Measurements from ENCODE around the gene KCTD19.

Gene KCTD19

GRCh38 chr16:67304020-67304419, 22.5 kb downstream of the KCTD19 start:
- H3K27me3 Mint-ChIP-seq = peaks cover 5% of the 10 kb centered on the region
- peaks cover 3% of the 10 kb centered on the region for H3K4me1 Mint-ChIP-seq
- no peak overlapping the region for H3K27ac Mint-ChIP-seq
- no peak overlapping the region for H3K4me3 Mint-ChIP-seq
- ATAC-seq (ENCODE audit: low read depth) (no peak), DNase-seq (ENCODE audit: low spot score in 2 of 2) (no peak)
- H3K36me3 Mint-ChIP-seq = no peaks in the 10 kb centered on the region
- no peaks in the 10 kb centered on the region for H3K9me3 Mint-ChIP-seq

GRCh38 chr16:67302970-67303369, 23.6 kb downstream of the KCTD19 start:
- no peak overlapping the region for H3K4me3 Mint-ChIP-seq
- H3K36me3 Mint-ChIP-seq = no peaks in the 10 kb centered on the region
- ATAC-seq (ENCODE audit: low read depth) (no peak), DNase-seq (ENCODE audit: low spot score in 2 of 2) (no peak)
- no peak overlapping the region for H3K27ac Mint-ChIP-seq
- H3K27me3 Mint-ChIP-seq = peaks cover 9% of the 10 kb centered on the region
- no peaks in the 10 kb centered on the region for H3K4me1 Mint-ChIP-seq
- no peaks in the 10 kb centered on the region for H3K9me3 Mint-ChIP-seq

DNA sequence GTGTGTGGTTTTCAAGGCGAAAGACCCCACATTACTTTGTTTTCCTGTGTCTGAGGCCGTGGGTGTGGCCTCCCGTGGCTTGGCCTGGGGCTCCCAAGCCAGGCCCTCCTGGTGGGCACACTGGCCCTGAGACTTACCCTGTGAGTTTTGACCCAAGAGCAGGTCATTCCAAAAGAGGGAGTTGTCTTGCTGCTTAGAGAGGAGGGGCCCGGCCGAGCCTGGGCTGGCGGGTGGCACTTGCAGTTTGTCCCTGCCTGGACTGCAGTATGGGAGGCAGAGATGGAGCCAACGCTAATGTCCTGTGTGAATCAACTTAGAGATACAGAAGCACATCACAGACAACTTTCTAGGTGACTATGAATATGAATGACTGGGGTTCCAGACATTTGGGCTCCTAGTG, 24.5 kb downstream of the KCTD19 start:
- Mint-ChIP-seq H3K27me3 (peaks cover 12% of the 10 kb centered on the region), H3K4me3 (no peak overlapping the region), H3K36me3 (no peaks in the 10 kb centered on the region), H3K9me3 (no peaks in the 10 kb centered on the region), H3K4me1 (no peaks in the 10 kb centered on the region), H3K27ac (no peak overlapping the region)
- ATAC-seq (ENCODE audit: low read depth) (no peak), DNase-seq (ENCODE audit: low spot score in 2 of 2) (no peak)

DNA sequence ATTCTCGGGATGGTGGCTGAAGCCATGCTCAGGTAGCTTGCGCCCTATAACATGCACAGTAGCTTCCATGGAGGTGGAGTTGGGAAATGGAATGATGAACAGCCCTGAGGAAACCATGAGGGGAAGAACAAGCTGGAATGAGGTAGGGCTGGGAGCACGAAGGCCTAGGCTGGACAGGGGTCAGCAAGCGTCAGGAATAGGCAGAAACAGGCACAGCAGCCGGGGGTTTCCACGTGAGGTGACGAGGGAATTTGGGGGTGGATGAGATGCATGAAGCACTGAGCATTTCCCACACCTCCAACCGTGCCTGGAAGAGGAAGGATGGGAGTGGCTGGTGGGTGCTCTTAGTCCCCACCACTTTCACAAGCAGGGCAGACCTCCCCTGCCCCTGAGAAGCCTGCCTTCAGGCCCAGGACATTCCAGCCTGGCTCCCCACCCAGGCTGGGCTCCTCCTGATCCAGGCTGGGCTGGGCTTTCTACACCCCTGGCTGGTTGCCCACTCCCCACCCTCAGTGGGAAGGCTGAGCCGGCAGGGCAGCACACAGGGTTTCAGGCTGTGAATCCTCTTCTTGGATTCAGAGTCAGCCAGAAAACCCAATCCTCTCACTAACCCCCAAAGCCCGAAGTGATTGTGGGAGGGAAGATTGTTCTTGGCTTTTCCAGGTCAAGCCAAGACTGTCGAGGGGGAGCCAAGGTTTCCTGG, 25.3 kb downstream of the KCTD19 start:
- H3K27ac Mint-ChIP-seq = no peak overlapping the region
- DNase-seq (ENCODE audit: low spot score in 2 of 2) (no peak), ATAC-seq (ENCODE audit: low read depth) (no peak)
- no peaks in the 10 kb centered on the region for H3K4me1 Mint-ChIP-seq
- H3K27me3 Mint-ChIP-seq = peaks cover 12% of the 10 kb centered on the region
- H3K36me3 Mint-ChIP-seq = no peaks in the 10 kb centered on the region
- no peak overlapping the region for H3K4me3 Mint-ChIP-seq
- no peaks in the 10 kb centered on the region for H3K9me3 Mint-ChIP-seq

DNA sequence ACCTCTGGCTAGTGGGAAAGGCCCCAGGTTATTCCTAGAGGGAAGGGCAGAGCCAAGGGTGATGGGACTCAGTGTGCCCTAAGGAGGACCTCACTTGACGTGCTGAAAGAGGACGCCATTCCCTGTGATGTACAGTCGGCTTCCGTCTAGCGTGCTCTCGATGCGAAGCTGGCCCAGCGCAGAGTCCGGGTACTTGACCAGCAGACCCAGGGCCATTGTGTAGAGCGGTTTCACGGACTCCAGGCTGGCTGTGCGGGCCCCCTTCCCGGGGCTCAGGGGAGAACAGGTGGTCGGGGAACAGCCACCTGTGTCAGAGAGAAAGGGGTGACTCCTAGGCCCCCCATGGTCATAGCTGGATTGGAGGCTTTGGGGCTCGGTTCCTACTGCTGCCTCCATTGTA, 27.3 kb downstream of the KCTD19 start:
- Mint-ChIP-seq H3K4me1 (no peaks in the 10 kb centered on the region), H3K36me3 (no peaks in the 10 kb centered on the region), H3K27ac (no peak overlapping the region), H3K4me3 (no peak overlapping the region), H3K9me3 (no peaks in the 10 kb centered on the region), H3K27me3 (peaks cover 12% of the 10 kb centered on the region)
- DNase-seq (ENCODE audit: low spot score in 2 of 2) (no peak), ATAC-seq (ENCODE audit: low read depth) (no peak)

GRCh38 chr16:67298277-67298676, 28.3 kb downstream of the KCTD19 start:
- no peak overlapping the region for H3K27ac Mint-ChIP-seq
- H3K4me3 Mint-ChIP-seq = no peak overlapping the region
- no peaks in the 10 kb centered on the region for H3K9me3 Mint-ChIP-seq
- no peaks in the 10 kb centered on the region for H3K36me3 Mint-ChIP-seq
- H3K27me3 Mint-ChIP-seq = peaks cover 9% of the 10 kb centered on the region
- H3K4me1 Mint-ChIP-seq = no peaks in the 10 kb centered on the region
- DNase-seq (ENCODE audit: low spot score in 2 of 2) = no peak
- ATAC-seq (ENCODE audit: low read depth) = no peak

GRCh38 chr16:67296420-67296819, 30.1 kb downstream of the KCTD19 start:
- no peak overlapping the region for H3K4me3 Mint-ChIP-seq
- H3K27me3 Mint-ChIP-seq = peaks cover 9% of the 10 kb centered on the region
- no peaks in the 10 kb centered on the region for H3K4me1 Mint-ChIP-seq
- H3K9me3 Mint-ChIP-seq = no peaks in the 10 kb centered on the region
- DNase-seq (ENCODE audit: low spot score in 2 of 2) = no peak
- no peaks in the 10 kb centered on the region for H3K36me3 Mint-ChIP-seq
- ATAC-seq (ENCODE audit: low read depth) = no peak
- H3K27ac Mint-ChIP-seq = no peak overlapping the region

- no peaks in the 10 kb centered on the region for H3K36me3 Mint-ChIP-seq
- no peaks in the 10 kb centered on the region for H3K4me1 Mint-ChIP-seq
- DNase-seq (ENCODE audit: low spot score in 2 of 2) (no peak), ATAC-seq (ENCODE audit: low read depth) (no peak)
- H3K27me3 Mint-ChIP-seq = peaks cover 6% of the 10 kb centered on the region
- no peak overlapping the region for H3K4me3 Mint-ChIP-seq
- no peaks in the 10 kb centered on the region for H3K9me3 Mint-ChIP-seq
- H3K27ac Mint-ChIP-seq = no peak overlapping the region
Observed at GRCh38 chr16:67294938-67295361, 31.6 kb downstream of the KCTD19 start.

- ATAC-seq (ENCODE audit: low read depth) = no peak
- Mint-ChIP-seq H3K27me3 (peaks cover 6% of the 10 kb centered on the region), H3K4me3 (no peak overlapping the region), H3K9me3 (no peaks in the 10 kb centered on the region), H3K4me1 (no peaks in the 10 kb centered on the region), H3K27ac (no peak overlapping the region), H3K36me3 (no peaks in the 10 kb centered on the region)
- DNase-seq (ENCODE audit: low spot score in 2 of 2) = no peak
Observed at GRCh38 chr16:67294171-67294757, 32.3 kb downstream of the KCTD19 start.

DNA sequence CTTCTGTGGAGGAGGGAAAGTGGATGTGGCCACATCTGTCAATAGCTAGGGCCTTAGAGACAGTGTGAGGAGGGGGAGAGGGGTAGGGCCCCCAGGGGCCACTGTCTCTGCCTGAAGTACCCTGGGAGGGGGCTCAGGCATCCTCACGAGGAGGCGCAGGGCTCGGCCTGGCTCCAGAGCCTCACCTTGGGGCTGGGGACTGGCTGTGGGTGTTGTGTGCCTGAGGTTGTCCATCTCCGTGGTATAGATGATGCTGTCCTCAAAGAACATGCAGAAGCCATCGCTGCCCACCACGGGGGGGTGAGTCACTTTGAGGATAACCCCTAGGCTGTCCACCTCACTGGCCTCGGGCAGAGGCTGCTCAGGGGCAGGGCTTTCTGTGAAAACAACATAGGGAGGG, 35.1 kb downstream of the KCTD19 start:
- no peaks in the 10 kb centered on the region for H3K9me3 Mint-ChIP-seq
- H3K4me3 Mint-ChIP-seq = no peak overlapping the region
- H3K27ac Mint-ChIP-seq = no peak overlapping the region
- ATAC-seq (ENCODE audit: low read depth) (no peak), DNase-seq (ENCODE audit: low spot score in 2 of 2) (no peak)
- H3K36me3 Mint-ChIP-seq = no peaks in the 10 kb centered on the region
- H3K4me1 Mint-ChIP-seq = no peaks in the 10 kb centered on the region
- H3K27me3 Mint-ChIP-seq = no peaks in the 10 kb centered on the region

DNA sequence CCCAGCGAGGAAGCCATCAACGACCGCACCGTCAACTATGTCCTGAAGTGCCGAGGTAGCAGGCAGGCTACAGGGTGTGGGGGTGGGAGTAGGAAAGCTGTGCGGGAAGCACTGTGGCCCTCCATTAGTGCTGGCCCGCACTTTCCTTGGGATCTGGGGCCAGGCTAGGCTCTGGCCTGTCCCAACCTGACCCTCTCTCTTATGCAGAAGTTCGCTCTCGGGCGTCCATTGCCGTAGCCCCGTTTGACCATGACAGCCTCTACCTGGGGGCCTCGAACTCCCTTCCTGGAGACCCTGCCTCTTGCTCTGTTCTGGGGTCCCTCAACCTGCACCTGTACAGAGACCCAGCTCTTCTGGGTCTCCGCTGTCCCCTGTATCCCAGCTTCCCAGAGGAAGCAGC, 38.6 kb downstream of the KCTD19 start:
- H3K4me1 Mint-ChIP-seq = no peaks in the 10 kb centered on the region
- DNase-seq (ENCODE audit: low spot score in 2 of 2) = no peak
- no peak overlapping the region for H3K4me3 Mint-ChIP-seq
- H3K27ac Mint-ChIP-seq = no peak overlapping the region
- no peaks in the 10 kb centered on the region for H3K36me3 Mint-ChIP-seq
- H3K9me3 Mint-ChIP-seq = no peaks in the 10 kb centered on the region
- no peaks in the 10 kb centered on the region for H3K27me3 Mint-ChIP-seq
- no peak for ATAC-seq (ENCODE audit: low read depth)

- no peak overlapping the region for H3K4me3 Mint-ChIP-seq
- no peak overlapping the region for H3K27ac Mint-ChIP-seq
- no peaks in the 10 kb centered on the region for H3K9me3 Mint-ChIP-seq
- ATAC-seq (ENCODE audit: low read depth) (no peak), DNase-seq (ENCODE audit: low spot score in 2 of 2) (no peak)
- H3K27me3 Mint-ChIP-seq = no peaks in the 10 kb centered on the region
- H3K36me3 Mint-ChIP-seq = no peaks in the 10 kb centered on the region
- no peaks in the 10 kb centered on the region for H3K4me1 Mint-ChIP-seq
Observed at GRCh38 chr16:67286441-67287235, 39.9 kb downstream of the KCTD19 start.

DNA sequence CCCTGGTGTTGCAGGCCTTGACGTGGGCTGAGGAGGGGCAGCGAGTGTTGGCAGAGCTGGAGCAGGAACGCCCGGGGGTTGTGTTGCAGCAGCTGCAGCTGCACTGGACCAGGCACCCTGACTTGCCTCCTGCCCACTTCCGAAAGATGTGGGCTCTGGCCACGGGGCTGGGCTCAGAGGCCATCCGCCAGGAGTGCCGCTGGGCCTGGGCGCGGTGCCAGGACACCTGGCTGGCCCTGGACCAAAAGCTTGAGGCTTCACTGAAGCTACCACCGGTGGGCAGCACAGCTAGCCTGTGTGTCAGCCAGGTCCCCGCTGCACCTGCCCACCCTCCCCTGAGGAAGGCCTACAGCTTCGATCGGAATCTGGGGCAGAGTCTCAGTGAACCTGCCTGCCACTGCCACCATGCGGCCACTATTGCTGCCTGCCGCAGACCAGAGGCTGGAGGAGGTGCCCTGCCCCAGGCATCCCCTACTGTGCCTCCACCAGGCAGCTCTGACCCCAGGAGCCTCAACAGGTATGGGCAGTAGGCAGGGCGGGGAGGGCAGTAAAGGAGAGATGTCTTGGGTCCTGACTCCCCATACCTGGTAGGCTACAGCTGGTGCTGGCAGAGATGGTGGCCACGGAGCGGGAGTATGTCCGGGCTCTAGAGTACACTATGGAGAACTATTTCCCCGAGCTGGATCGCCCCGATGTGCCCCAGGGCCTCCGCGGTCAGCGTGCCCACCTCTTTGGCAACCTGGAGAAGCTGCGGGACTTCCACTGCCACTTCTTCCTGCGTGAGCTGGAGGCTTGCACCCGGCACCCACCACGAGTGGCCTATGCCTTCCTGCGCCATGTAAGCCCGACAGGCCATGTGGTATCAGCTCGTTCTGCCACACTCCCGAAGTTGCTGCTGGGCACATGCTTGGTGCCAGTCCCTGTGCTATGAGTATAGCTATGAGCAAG, 41.6 kb downstream of the KCTD19 start:
- no peak for DNase-seq (ENCODE audit: low spot score in 2 of 2)

More for the DNA sequence above, 41.6 kb downstream of the KCTD19 start:
- no peaks in the 10 kb centered on the region for H3K9me3 Mint-ChIP-seq
- no peaks in the 10 kb centered on the region for H3K36me3 Mint-ChIP-seq
- no peak overlapping the region for H3K27ac Mint-ChIP-seq
- ATAC-seq (ENCODE audit: low read depth) = peak; percentile 43
- no peaks in the 10 kb centered on the region for H3K27me3 Mint-ChIP-seq
- H3K4me1 Mint-ChIP-seq = no peaks in the 10 kb centered on the region
- no peak overlapping the region for H3K4me3 Mint-ChIP-seq
